BE2C (cell line): ENCODE data around the gene PDIA3. TPM values are rescaled to one million over a fixed set of nuclear protein-coding genes. Genes with fewer than 3 reads are reported as not detected.
A peak's percentile ranks its signal among the peaks of the same experiment; 100 is the strongest.
"Not testable (repeated sequence)": the region's sequence is repeated elsewhere in the genome, so short reads cannot be mapped to it uniquely, and the experiment has no call there.

Experiments
- DNase-seq: peaks from one replicate; pipeline ENCODE4 v3.0.0-alpha.2; 2020
- H3K27me3 ChIP-seq: fragments of 250-450 bp; sonication (Bioruptor Pico); 2 replicates; pipeline ENCODE4 v1.5.1; 2020; ENCODE audit warnings: mild to moderate bottlenecking
- H3K36me3 ChIP-seq: fragments of 250-450 bp; sonication (Bioruptor Pico); 2 replicates; pipeline ENCODE4 v1.5.1; 2020; ENCODE audit warnings: mild to moderate bottlenecking
- H3K4me1 ChIP-seq: fragments of 250-450 bp; sonication (Bioruptor Pico); 2 replicates; pipeline ENCODE4 v1.5.1; 2020
- H3K4me3 ChIP-seq: 2 replicates; pipeline ENCODE4 v1.5.1; 2011; ENCODE audit warnings: low read depth, low read length
- H3K9me3 ChIP-seq: fragments of 250-450 bp; sonication (Bioruptor Pico); 2 replicates; pipeline ENCODE4 v1.5.1; 2020
- polyA plus RNA-seq: library from polyadenylated mRNA; unstranded; fragments of >200 nt; gene quantifications from one replicate; pipeline ENCODE4 v1.2.1, GENCODE V29; 2012; ENCODE audit warnings: low read depth, missing spikeins; ENCODE audit not compliant: insufficient read length, insufficient read depth
- TF ChIP-seq, protein P1 (sequence below): IDR thresholded peaks from 2 replicates; pipeline ENCODE4 v1.5.1; 2012; ENCODE audit warnings: mild to moderate bottlenecking, low read depth, low read length

Gene PDIA3
- polyA plus RNA-seq = 709 TPM

DNA sequence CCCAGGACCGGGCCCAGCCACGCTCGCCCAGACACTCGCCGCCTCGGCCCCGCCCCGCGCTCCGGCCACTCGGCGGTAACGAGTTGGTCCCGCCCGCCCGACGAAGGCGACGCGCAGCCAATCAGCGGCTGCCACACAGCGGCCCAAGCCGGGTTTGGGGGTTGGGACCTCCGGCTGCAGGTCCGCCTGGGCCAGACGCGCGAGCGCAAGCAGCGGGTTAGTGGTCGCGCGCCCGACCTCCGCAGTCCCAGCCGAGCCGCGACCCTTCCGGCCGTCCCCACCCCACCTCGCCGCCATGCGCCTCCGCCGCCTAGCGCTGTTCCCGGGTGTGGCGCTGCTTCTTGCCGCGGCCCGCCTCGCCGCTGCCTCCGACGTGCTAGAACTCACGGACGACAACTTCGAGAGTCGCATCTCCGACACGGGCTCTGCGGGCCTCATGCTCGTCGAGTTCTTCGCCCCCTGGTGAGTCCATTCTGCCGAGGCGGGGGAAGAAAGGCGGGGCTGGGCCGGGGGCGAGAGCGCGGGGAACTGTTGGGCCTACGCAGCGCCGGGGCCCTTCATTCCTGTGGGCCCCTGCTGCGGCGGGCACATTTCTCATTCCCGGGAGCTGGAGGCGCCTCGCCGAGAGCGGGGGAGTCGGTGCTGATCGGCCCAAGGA, at the start of gene PDIA3:
Gene PDIA3 (plus strand): TSS at position 194 of the 658 bp plus-strand sequence. CDS start 102 bp downstream, at position 296.
- not testable (repeated sequence) for H3K9me3 ChIP-seq, H3K4me1 ChIP-seq, H3K27me3 ChIP-seq
- peak within 1 kb of the TSS; percentile 70 for H3K4me3 ChIP-seq
- H3K36me3 ChIP-seq = peaks cover 16% of the 10 kb centered on the region
- peak; percentile 97 for DNase-seq

GRCh38 chr15:43702174-43702573, 44.1 kb upstream of the PDIA3 start:
- no peaks in the 10 kb centered on the region for H3K9me3 ChIP-seq
- H3K4me3 ChIP-seq = no peak overlapping the region
- no peaks in the 10 kb centered on the region for H3K4me1 ChIP-seq
- no peak for DNase-seq
- TF ChIP-seq, protein P1, sequence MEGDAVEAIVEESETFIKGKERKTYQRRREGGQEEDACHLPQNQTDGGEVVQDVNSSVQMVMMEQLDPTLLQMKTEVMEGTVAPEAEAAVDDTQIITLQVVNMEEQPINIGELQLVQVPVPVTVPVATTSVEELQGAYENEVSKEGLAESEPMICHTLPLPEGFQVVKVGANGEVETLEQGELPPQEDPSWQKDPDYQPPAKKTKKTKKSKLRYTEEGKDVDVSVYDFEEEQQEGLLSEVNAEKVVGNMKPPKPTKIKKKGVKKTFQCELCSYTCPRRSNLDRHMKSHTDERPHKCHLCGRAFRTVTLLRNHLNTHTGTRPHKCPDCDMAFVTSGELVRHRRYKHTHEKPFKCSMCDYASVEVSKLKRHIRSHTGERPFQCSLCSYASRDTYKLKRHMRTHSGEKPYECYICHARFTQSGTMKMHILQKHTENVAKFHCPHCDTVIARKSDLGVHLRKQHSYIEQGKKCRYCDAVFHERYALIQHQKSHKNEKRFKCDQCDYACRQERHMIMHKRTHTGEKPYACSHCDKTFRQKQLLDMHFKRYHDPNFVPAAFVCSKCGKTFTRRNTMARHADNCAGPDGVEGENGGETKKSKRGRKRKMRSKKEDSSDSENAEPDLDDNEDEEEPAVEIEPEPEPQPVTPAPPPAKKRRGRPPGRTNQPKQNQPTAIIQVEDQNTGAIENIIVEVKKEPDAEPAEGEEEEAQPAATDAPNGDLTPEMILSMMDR = no peak
- no peaks in the 10 kb centered on the region for H3K27me3 ChIP-seq
- H3K36me3 ChIP-seq = no peaks in the 10 kb centered on the region

- H3K4me1 ChIP-seq = no peaks in the 10 kb centered on the region
- no peaks in the 10 kb centered on the region for H3K36me3 ChIP-seq
- no peaks in the 10 kb centered on the region for H3K27me3 ChIP-seq
- no peaks in the 10 kb centered on the region for H3K9me3 ChIP-seq
- TF ChIP-seq, protein P1 = no peak
- no peak overlapping the region for H3K4me3 ChIP-seq
- DNase-seq = no peak
Measured at GRCh38 chr15:43702701-43703424, 43.4 kb upstream of the PDIA3 start.

DNA sequence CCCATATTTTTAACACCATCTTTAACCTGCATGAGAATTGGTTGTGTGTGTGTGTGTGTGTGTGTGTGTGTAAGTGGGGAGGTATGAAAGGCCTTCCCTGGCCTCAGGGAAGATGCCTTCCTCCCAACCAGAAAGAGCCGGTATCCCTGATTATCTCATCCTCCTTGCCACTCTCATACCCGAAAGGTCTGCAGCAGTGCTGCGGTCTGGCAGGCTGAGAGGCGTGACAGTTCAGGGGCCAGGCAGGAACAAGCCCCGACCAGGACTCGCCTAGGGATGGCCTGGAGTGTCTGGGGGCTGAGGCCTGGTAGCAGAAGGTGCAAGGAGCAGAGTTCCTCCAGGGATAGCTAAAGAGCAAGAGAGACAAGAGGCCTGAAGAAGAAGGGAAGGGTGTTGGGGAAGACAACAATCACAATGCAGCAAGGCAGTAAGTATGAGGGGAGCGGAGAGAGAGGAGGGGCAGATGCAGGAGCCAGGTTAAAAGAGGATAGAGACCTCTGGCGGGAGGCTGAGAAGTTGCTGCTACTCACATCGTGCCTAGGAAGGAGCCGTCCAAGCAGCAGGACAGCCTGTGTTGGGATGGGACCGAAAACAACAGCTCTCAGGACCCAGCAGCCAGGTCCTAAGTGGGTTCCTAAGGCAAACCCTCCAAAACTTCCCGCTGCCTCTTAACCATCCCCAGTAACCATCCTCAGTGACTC, 35.7 kb upstream of the PDIA3 start:
- DNase-seq, H3K4me1 ChIP-seq, H3K9me3 ChIP-seq, H3K27me3 ChIP-seq, H3K4me3 ChIP-seq, H3K36me3 ChIP-seq: not testable (repeated sequence)

DNA sequence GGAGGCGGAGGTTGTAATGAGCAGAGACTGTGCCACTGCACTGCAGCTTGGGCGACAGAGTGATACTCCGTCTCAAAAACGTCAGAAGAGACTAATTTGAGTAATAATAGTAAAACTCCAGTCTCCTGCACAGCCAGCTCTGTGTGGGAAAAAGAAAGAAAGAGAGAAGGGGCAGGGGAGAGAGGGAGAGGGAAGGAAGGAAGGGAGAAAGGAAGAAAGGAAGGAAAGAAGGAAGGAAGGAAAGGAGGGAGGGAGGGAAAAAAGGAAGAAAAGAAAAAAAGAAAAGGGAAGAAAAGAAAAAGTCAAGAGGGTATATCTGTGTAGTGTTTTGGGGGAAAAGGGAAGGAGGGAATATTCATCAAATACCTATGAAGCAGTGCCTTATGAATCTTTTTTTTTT, 23.1 kb upstream of the PDIA3 start:
- TF ChIP-seq, protein P1 = no peak
- Histone ChIP-seq H3K36me3 (no peaks in the 10 kb centered on the region), H3K4me1 (no peaks in the 10 kb centered on the region), H3K4me3 (no peak overlapping the region), H3K9me3 (no peaks in the 10 kb centered on the region), H3K27me3 (no peaks in the 10 kb centered on the region)
- DNase-seq = no peak

GRCh38 chr15:43726306-43726705, 19.9 kb upstream of the PDIA3 start:
- not testable (repeated sequence) for DNase-seq, H3K4me1 ChIP-seq, H3K27me3 ChIP-seq, H3K9me3 ChIP-seq, H3K36me3 ChIP-seq, H3K4me3 ChIP-seq

DNA sequence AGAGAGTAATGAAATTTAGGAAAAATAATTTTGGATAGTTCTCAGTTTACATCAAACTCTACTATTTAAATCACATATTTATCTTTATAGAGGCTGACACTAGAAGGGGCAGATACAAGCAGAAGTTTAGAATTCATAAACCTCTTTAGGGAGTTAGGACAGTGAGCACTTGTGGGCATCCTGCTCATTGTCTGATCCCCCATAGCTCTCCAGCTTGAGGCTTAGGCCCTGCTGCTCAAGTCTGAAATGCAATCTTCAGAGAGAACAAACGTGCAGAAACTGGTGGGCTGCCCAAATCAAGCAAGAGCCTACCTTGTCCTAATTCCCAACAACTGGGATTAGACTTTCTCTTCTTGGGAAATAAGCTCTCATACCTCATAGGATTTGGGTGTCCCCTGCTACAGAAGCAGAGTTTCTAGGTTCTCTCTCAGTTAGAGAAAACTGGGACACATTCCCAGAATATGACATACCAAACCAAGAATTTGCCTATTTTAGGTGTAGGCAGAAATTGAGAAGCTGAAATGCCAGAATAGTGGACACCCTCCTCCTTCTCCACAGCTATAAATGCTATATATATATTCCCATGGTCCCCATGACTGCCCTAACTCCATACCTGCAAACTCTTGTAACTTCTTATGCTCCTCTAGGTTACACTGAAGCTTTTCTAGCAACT, 18.0 kb upstream of the PDIA3 start:
- DNase-seq, H3K36me3 ChIP-seq, H3K4me3 ChIP-seq, H3K9me3 ChIP-seq, H3K4me1 ChIP-seq, H3K27me3 ChIP-seq: not testable (repeated sequence)
